ENCODE measurements around the gene ARHGEF28. TPM values are rescaled to one million over a fixed set of nuclear protein-coding genes. Genes with fewer than 3 reads are reported as not detected.

The ARHGEF28 gene
- total and polyA plus RNA-seq, 10 of the 15 experiments (the other 5 are each of a cell fraction or from before 2014, with no cell fraction given): 0.10 to 0.72 (median 0.22) TPM; not detected in 2

DNA sequence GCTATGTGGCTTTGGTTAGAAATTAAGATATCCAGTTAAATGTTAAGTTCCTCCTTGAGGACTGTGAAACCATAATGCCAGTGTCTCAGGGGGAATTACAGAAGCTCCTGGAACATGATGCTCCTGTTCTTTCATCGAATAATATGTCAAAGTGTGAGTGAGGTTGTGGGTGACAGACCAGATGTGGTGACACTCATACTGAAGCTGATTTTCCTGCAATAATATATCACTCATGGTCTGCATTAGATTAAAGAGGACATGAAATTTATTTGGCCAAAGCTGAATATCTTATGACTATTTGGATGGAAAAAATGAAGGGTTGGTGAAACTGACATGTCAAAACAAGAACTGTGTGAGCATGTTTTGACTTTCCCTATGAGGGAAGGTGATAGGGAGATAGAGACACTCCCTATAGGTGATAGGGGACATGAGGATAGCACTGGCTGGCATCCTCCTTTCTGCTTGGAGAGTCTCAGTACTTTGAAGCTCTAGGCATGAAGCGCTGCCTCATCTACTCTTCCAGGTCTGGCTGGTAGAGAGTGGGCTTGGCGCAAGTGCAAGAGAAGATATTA lies 173.5 kb downstream of the ARHGEF28 start:
- ATAC-seq: no peak
- RAD21 ChIA-PET (ENCODE audit: unreplicated experiment): interaction anchor here (0.6 to 2.6 kb wide), 2 partner anchors 17 to 208 kb away, joined by 3 to 8 read pairs; no protein-coding TSS in a partner anchor
- no peak overlapping the region for H3K9ac ChIP-seq (ENCODE audit: control insufficient read depth, insufficient read depth, low read length)
- no peak for TF ChIP-seq BRCA1 (IDR thresholded peaks at IDR 0.05; ENCODE audit: low read depth, low read length)
- TF ChIP-seq ETV6 (conservative IDR thresholded peaks at IDR 0.05 in 1 of 2, IDR thresholded peaks at IDR 0.05 in 1 of 2; ENCODE audit: borderline replicate concordance in 1 of 2, low read depth in 1 of 2): no peak
- no peak for TF ChIP-seq BMI1 (IDR thresholded peaks at IDR 0.05; ENCODE audit: borderline replicate concordance)
- no peak for TF ChIP-seq JUND (IDR thresholded peaks at IDR 0.05; ENCODE audit: low read depth, low read length)
- no peak for TF ChIP-seq SRF (IDR thresholded peaks at IDR 0.05; ENCODE audit: low read depth in 2 of 2, low read length in 2 of 2)
- TF ChIP-seq ZNF274 (IDR thresholded peaks at IDR 0.05; ENCODE audit: insufficient read depth, insufficient read length): no peak
- no peak for TF ChIP-seq RCOR1 (conservative IDR thresholded peaks at IDR 0.05; ENCODE audit: low read depth, low read length)
- TF ChIP-seq RFX5 (IDR thresholded peaks at IDR 0.05; ENCODE audit: low read depth, low read length): no peak
- TF ChIP-seq NFYA (IDR thresholded peaks at IDR 0.05; ENCODE audit: borderline replicate concordance, low read depth, low read length): no peak
- TF ChIP-seq RAD51 (IDR thresholded peaks at IDR 0.05): no peak
- TF ChIP-seq, protein P1, sequence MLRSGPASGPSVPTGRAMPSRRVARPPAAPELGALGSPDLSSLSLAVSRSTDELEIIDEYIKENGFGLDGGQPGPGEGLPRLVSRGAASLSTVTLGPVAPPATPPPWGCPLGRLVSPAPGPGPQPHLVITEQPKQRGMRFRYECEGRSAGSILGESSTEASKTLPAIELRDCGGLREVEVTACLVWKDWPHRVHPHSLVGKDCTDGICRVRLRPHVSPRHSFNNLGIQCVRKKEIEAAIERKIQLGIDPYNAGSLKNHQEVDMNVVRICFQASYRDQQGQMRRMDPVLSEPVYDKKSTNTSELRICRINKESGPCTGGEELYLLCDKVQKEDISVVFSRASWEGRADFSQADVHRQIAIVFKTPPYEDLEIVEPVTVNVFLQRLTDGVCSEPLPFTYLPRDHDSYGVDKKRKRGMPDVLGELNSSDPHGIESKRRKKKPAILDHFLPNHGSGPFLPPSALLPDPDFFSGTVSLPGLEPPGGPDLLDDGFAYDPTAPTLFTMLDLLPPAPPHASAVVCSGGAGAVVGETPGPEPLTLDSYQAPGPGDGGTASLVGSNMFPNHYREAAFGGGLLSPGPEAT (IDR thresholded peaks at IDR 0.05; ENCODE audit: low read depth): no peak
- no peak for TF ChIP-seq CTCF (IDR thresholded peaks at IDR 0.05 in 2 of 3, conservative IDR thresholded peaks at IDR 0.05 in 1 of 3; ENCODE audit: control insufficient read depth in 2 of 3, extremely low read depth in 1 of 3, insufficient read depth in 1 of 3, low read depth in 3 of 3, low read length in 3 of 3)
- no peak for TF ChIP-seq NFXL1 (IDR thresholded peaks at IDR 0.05; ENCODE audit: borderline replicate concordance)
- TF ChIP-seq ATF7 (IDR thresholded peaks at IDR 0.05; ENCODE audit: low read depth): no peak
- TF ChIP-seq LARP7 (IDR thresholded peaks at IDR 0.05): no peak
- TF ChIP-seq KLF5 (IDR thresholded peaks at IDR 0.05; ENCODE audit: partially characterized antibody): no peak
- TF ChIP-seq, protein P2, sequence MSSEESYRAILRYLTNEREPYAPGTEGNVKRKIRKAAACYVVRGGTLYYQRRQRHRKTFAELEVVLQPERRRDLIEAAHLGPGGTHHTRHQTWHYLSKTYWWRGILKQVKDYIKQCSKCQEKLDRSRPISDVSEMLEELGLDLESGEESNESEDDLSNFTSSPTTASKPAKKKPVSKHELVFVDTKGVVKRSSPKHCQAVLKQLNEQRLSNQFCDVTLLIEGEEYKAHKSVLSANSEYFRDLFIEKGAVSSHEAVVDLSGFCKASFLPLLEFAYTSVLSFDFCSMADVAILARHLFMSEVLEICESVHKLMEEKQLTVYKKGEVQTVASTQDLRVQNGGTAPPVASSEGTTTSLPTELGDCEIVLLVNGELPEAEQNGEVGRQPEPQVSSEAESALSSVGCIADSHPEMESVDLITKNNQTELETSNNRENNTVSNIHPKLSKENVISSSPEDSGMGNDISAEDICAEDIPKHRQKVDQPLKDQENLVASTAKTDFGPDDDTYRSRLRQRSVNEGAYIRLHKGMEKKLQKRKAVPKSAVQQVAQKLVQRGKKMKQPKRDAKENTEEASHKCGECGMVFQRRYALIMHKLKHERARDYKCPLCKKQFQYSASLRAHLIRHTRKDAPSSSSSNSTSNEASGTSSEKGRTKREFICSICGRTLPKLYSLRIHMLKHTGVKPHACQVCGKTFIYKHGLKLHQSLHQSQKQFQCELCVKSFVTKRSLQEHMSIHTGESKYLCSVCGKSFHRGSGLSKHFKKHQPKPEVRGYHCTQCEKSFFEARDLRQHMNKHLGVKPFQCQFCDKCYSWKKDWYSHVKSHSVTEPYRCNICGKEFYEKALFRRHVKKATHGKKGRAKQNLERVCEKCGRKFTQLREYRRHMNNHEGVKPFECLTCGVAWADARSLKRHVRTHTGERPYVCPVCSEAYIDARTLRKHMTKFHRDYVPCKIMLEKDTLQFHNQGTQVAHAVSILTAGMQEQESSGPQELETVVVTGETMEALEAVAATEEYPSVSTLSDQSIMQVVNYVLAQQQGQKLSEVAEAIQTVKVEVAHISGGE (CRISPR knock-in tag; IDR thresholded peaks at IDR 0.05): no peak
- TF ChIP-seq ZNF384 (IDR thresholded peaks at IDR 0.05; ENCODE audit: borderline replicate concordance, low read depth, low read length): no peak

More for the DNA sequence above, 173.5 kb downstream of the ARHGEF28 start:
- Histone ChIP-seq H3K27ac (ENCODE audit: control insufficient read depth, insufficient read depth) (no peak overlapping the region), H3K27me3 (replicated peaks in 1 of 2; ENCODE audit: control insufficient read depth in 2 of 2, insufficient read depth in 2 of 2, low read length in 1 of 2) (no peaks in the 10 kb centered on the region), H3K79me2 (ENCODE audit: control insufficient read depth, insufficient read depth, low read length) (no peaks in the 10 kb centered on the region), H4K20me1 (ENCODE audit: control insufficient read depth, insufficient read depth) (no peaks in the 10 kb centered on the region; the same call in 1 of the 2 replicates), H3K4me2 (ENCODE audit: control insufficient read depth, insufficient read depth) (no peak overlapping the region), H2AFZ (ENCODE audit: control insufficient read depth, low read depth, low read length) (no peak overlapping the region), H3K9me3 (replicated peaks; ENCODE audit: control insufficient read depth, insufficient read depth, low read length) (no peaks in the 10 kb centered on the region), H3K4me1 (ENCODE audit: control insufficient read depth, insufficient read depth, low read length) (peaks cover 6% of the 10 kb centered on the region), H3K4me3 (no peak overlapping the region), H3K36me3 (ENCODE audit: control insufficient read depth in 2 of 2, insufficient read depth in 2 of 2, low read length in 1 of 2) (no peaks in the 10 kb centered on the region; a peak in 1 of 4 replicates)
- DNase-seq (ENCODE audit: low read depth, low spot score): no peak
- in situ Hi-C loops (cut with MboI) (no loop called here), intact Hi-C loops (cut with micrococcal nuclease; ENCODE audit: unreplicated experiment) (no loop called here)
- ChIA-PET SMC1A (ENCODE audit: uncharacterized antibody, unreplicated experiment) (interaction anchor here (0.7 to 2.2 kb wide), 8 partner anchors 9 to 312 kb away, joined by 3 to 9 read pairs (median 4); no protein-coding TSS in a partner anchor), POLR2A (no interaction called here), CTCF (interaction anchor here (1.0 to 16.6 kb wide), 3 partner anchors 9 to 236 kb away, joined by 3 to 565 read pairs (median 4); no protein-coding TSS in a partner anchor)
- BruUV-seq (replicated peaks): no TSS peak
- no peak for FAIRE-seq
- WGBS (ENCODE audit: insufficient coverage, insufficient replicate concordance, low lambda C conversion rate, missing lambda C conversion rate): 62% methylated on average over 3 of the region's 3 CpGs

Measured in GM12878 (cell line).